Measurements from ENCODE around the gene MAGI2. TPM values are rescaled to one million over a fixed set of nuclear protein-coding genes. Genes with fewer than 3 reads are reported as not detected.

Gene MAGI2
- polyA plus RNA-seq, 3 donors from 2014 or later, result not detected

DNA sequence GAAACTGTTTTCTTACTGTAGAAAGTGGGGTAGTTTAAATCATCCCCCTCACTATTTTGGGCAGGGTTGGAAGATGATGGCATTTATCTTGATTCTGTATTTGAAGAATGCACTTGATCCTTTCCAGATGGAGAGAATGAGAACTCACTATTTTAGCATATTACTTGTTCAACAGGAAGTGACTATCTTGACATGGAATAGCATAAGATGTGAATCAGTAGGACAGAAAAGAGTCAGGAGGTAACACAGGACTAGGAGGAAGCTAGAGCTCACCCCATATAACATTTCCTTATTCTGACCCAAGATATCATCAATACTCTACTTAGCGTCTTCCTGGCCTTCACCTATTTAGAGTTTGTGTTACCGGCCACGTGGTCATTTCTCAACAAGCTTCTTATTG lies 1254.7 kb downstream of the MAGI2 start:
- Mint-ChIP-seq H3K4me1 (no peaks in the 10 kb centered on the region), H3K9me3 (peaks cover 0 to 3% (median 0%) of the 10 kb centered on the region in 6 donors), H3K27ac (no peak overlapping the region), H3K36me3 (no peaks in the 10 kb centered on the region), H3K27me3 (ENCODE audit: low read depth in 3 of 3) (peaks cover 0 to 2% (median 0%) of the 10 kb centered on the region in 3 donors), H3K4me3 (no peak overlapping the region)
- no peak for DNase-seq

DNA sequence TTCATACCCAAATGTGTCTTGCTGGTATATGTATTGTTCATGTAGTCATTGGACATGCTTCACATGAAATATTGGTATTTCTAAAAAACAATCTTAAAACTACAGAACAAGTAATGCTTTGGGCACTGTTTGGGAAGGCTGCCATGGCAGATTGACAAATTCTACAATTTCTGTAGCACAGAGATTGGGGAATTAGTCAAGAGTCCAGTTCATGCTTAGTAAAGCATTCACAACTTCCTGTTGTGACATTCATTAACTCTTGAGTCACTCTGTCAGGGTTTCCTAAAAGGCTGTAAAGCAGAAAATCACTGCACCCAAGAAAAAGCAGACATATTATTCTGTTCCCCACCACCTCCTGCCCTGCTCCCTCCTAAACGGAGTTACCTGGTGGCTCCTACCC lies 1256.0 kb downstream of the MAGI2 start:
- Mint-ChIP-seq H3K27ac (no peak overlapping the region), H3K4me1 (no peaks in the 10 kb centered on the region), H3K9me3 (peaks cover 0 to 7% (median under 1%) of the 10 kb centered on the region in 6 donors), H3K4me3 (no peak overlapping the region), H3K27me3 (ENCODE audit: low read depth in 3 of 3) (peaks cover 0 to 2% (median 1%) of the 10 kb centered on the region in 3 donors), H3K36me3 (no peaks in the 10 kb centered on the region)
- no peak for DNase-seq

DNA sequence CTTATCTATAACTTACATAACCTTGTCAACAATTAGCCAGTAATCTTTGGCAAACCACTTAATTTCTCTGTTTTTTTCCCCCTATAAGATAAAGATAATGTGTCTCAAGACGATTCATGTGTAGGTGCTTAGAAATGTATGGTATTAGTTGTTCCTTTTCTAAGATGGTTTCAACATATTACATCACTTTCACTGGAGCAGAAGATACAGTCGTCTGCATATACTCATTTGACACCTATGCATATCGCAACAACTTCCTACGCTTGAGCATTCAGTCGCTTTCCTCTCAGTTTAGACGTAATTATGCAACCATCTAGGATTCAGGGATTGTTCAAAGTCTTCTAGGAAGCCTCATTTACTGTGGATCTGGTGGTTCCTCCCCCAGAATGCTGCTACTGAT lies 1258.2 kb downstream of the MAGI2 start:
- Mint-ChIP-seq H3K27ac (no peak overlapping the region), H3K4me1 (no peaks in the 10 kb centered on the region), H3K9me3 (peaks cover 0 to 10% (median under 1%) of the 10 kb centered on the region in 6 donors)

DNA sequence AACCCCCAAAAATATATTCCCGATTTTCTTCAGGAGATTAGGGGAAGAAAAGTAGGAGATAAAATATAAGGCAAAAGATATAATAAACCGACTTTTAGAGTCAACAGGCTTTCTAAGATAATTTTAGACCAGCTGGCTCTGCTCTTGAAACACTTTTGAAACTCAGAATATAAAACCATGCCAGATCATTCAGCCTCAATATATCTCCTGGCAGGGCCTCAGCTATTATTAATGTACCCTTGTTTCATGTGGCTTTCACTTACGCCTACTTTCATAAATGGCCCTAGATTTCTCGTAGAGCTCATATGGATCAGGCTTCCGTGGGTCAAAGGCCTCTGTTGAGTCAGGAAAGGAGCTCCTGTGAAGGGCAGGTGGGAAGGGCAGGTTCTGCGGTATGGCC lies 1258.9 kb downstream of the MAGI2 start:
- Mint-ChIP-seq H3K27me3 (ENCODE audit: low read depth in 3 of 3) (peaks cover 0 to 2% (median 1%) of the 10 kb centered on the region in 3 donors), H3K4me3 (no peak overlapping the region), H3K36me3 (no peaks in the 10 kb centered on the region), H3K27ac (no peak overlapping the region), H3K9me3 (peaks cover 0 to 10% (median under 1%) of the 10 kb centered on the region in 6 donors), H3K4me1 (no peaks in the 10 kb centered on the region)
- no peak for DNase-seq

More for the DNA sequence above, 1258.2 kb downstream of the MAGI2 start:
- Mint-ChIP-seq H3K36me3 (no peaks in the 10 kb centered on the region), H3K27me3 (ENCODE audit: low read depth in 3 of 3) (peaks cover 0 to 2% (median 1%) of the 10 kb centered on the region in 3 donors), H3K4me3 (no peak overlapping the region)
- no peak for DNase-seq

DNA sequence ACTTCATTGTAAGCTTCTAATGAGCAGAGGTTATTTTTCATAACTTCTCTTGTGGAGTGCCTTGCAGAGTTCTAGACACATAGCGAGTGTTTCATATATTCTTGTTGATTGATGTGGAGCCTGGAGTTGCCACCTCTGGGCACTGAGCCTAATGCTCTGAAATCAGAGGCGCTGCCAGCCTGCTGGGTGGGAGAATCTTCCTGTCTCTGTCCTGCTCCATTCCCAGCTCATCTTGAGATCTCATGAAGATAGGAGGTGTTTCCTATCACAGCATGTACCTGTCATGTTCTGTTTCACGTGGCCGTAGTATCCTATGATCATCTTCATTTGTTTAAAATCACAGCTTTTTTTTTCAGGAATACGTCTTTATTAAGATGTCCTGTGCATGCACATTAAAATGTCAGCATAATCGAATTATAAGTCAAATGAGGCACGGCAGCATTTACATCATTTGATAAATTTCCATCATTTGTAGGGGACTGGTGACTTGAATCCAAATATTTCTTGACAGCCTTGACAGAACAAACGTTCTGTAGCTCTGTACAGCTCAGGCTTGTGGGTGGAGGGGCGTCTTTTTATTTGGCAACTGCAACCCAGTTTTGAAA lies 1261.9 kb downstream of the MAGI2 start:
- H3K9me3 Mint-ChIP-seq, result peaks cover 0 to 7% (median under 1%) of the 10 kb centered on the region in 6 donors
- no peak for DNase-seq
- H3K36me3 Mint-ChIP-seq, result no peaks in the 10 kb centered on the region
- H3K27me3 Mint-ChIP-seq (ENCODE audit: low read depth in 3 of 3), result peaks cover 0 to 2% (median 1%) of the 10 kb centered on the region in 3 donors
- no peaks in the 10 kb centered on the region for H3K4me1 Mint-ChIP-seq
- no peak overlapping the region for H3K4me3 Mint-ChIP-seq
- H3K27ac Mint-ChIP-seq, result no peak overlapping the region

DNA sequence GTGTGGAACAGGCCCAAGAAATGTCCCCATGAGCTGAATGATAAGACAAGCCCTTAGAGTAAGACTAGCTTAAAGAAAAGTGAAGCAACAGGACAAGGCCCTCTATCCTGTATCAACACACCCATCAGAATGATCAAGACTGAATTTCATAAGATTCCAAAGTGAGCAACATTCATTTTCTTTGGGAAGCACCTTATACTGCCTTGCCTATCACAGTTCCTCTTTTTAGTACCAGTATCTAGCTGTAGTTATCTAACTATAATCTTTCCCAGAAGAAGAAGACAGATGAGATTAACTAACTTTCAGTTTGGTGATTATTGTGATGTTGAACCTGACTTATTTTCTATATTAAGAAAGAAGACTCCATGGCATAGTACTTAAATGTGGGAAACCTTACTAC lies 1263.7 kb downstream of the MAGI2 start:
- Mint-ChIP-seq H3K4me3 (no peak overlapping the region), H3K4me1 (no peaks in the 10 kb centered on the region), H3K27ac (no peak overlapping the region), H3K27me3 (ENCODE audit: low read depth in 3 of 3) (peaks cover 0 to 2% (median 1%) of the 10 kb centered on the region in 3 donors), H3K9me3 (peaks cover 0 to 7% (median under 1%) of the 10 kb centered on the region in 6 donors), H3K36me3 (no peaks in the 10 kb centered on the region)
- no peak for DNase-seq

DNA sequence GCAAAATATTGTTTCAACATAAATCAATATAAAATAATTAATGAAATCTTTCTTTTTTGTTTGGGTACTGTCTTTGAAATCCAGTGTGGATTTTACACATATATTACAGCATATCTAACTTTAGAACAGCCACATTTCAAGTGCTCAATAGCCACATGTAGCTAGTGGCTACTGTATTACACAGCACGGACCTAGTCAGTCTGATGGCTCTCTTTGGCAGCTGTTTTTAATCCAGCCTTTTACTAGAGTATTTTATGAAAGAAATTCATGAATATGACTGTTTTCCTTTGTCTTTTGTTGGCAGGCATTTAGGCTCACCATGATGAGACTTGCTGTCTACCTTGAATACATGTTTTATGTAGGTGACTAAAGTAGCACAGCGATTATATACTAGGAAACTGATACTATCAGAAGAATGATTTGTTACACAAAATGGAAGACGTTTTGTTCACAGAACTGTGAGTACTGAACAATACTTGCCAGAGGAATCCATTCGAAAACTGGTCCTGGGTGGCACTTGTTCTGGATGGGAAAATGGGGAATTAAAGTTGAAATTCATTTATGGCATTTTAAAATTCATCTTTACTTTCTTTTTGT lies 1268.2 kb downstream of the MAGI2 start:
- Mint-ChIP-seq H3K4me1 (no peaks in the 10 kb centered on the region), H3K4me3 (no peak overlapping the region), H3K9me3 (peaks cover 0 to 4% (median 0%) of the 10 kb centered on the region in 6 donors), H3K27ac (no peak overlapping the region), H3K27me3 (ENCODE audit: low read depth in 3 of 3) (peaks cover 0 to 3% (median 0%) of the 10 kb centered on the region in 3 donors), H3K36me3 (no peaks in the 10 kb centered on the region)
- no peak for DNase-seq

DNA sequence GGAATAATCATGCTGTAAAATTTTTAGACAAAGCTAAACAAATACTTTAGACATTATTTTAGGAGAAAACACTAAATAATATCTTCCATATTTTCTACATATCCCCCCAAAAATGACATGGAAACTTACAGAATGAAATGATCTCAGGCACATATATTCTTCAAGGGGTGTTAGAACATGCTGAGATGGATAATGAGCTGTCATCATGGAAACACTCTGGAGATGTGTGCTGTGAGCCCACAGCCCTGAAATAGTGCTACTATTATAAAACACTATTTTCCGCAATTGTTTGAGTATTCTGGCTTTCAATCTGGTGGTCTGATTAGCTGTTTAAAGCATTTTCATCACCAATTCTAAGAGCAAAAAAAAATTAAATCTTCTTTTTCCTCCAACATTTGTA lies 1269.2 kb downstream of the MAGI2 start:
- Mint-ChIP-seq H3K9me3 (peaks cover 0 to 4% (median 0%) of the 10 kb centered on the region in 6 donors), H3K4me3 (no peak overlapping the region), H3K27me3 (ENCODE audit: low read depth in 3 of 3) (peaks cover 0 to 3% (median 0%) of the 10 kb centered on the region in 3 donors), H3K4me1 (no peaks in the 10 kb centered on the region), H3K36me3 (no peaks in the 10 kb centered on the region), H3K27ac (no peak overlapping the region)
- DNase-seq, result no peak

DNA sequence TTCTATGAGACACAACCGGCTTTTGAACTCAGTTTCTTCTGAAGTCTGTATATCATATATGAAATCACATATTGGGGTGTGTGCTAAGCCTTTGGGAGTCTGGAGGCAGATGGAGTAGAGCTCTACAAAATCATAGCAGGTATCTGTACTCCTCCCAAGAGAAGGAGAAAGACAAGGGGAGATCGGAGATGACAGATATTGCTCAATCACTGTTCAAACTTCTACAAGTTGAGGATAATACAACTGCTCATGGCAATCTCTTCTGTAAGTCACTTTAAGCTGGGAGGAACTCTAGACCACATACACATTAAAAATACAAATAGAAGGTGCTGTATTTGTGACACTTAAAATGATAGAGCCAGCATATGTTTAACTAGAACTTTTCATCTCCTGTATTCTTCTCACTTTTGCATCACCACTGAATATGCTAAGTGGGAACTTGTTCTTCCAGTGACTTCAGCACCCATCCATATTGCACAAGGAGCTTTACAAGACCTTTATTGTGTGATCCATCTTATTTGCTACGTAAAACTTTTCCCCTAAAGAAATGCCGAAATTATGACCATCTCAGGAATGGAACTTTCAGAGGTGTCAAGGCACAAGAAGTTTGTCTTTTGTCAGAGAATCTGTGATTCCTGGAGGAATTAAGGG lies 1273.5 kb downstream of the MAGI2 start:
- Mint-ChIP-seq H3K36me3 (no peaks in the 10 kb centered on the region), H3K9me3 (peaks cover 0 to 4% (median 0%) of the 10 kb centered on the region in 6 donors), H3K27ac (no peak overlapping the region), H3K4me1 (no peaks in the 10 kb centered on the region), H3K27me3 (ENCODE audit: low read depth in 3 of 3) (peaks cover 0 to 7% (median 0%) of the 10 kb centered on the region in 3 donors), H3K4me3 (no peak overlapping the region)
- no peak for DNase-seq

DNA sequence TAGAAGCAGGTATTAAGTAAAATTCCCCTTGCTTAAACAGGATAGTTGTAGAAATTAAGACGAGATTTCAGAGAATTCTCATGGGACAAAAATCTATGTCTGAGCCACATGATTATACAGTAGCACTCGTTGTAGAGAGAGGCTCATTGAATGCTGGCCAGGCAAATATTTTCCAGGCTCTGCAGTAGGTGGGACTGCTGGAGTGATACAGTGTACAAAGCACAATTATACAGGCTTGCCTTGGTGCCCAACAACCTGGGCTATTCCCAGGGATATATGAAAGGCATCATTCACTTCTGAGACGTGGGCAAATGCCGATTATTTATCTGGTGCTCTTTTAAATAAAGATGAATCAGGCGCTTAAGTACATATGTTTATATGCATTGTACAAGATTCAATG lies 1274.3 kb downstream of the MAGI2 start:
- no peaks in the 10 kb centered on the region for H3K36me3 Mint-ChIP-seq
- no peak overlapping the region for H3K4me3 Mint-ChIP-seq
- no peak overlapping the region for H3K27ac Mint-ChIP-seq
- DNase-seq, result no peak
- peaks cover 0 to 7% (median 0%) of the 10 kb centered on the region in 3 donors for H3K27me3 Mint-ChIP-seq (ENCODE audit: low read depth in 3 of 3)
- H3K9me3 Mint-ChIP-seq, result peaks cover 0 to 4% (median 0%) of the 10 kb centered on the region in 6 donors
- H3K4me1 Mint-ChIP-seq, result no peaks in the 10 kb centered on the region

DNA sequence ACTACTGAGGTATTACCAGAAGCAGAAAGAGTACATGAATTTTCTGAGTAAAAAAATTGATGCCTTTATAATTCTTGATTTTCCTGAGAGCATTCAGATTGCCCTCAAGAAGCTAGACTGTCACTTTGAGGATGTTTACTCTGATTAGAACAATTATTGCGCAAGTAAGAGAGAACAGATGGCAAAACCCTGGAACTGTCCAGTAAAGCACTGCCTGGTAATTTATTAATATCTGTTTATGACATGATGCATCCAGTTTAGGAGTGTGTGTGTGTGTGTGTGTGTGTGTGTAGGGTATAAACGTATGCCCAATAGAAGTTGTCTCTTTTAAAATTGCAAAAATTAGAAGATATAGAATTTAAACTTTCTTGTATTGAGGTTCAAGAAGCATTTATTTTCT lies 1275.1 kb downstream of the MAGI2 start:
- Mint-ChIP-seq H3K27me3 (ENCODE audit: low read depth in 3 of 3) (peaks cover 0 to 7% (median 0%) of the 10 kb centered on the region in 3 donors), H3K27ac (no peak overlapping the region), H3K4me3 (no peak overlapping the region), H3K9me3 (peaks cover 0 to 4% (median 0%) of the 10 kb centered on the region in 6 donors), H3K36me3 (no peaks in the 10 kb centered on the region), H3K4me1 (no peaks in the 10 kb centered on the region)
- DNase-seq, result no peak

DNA sequence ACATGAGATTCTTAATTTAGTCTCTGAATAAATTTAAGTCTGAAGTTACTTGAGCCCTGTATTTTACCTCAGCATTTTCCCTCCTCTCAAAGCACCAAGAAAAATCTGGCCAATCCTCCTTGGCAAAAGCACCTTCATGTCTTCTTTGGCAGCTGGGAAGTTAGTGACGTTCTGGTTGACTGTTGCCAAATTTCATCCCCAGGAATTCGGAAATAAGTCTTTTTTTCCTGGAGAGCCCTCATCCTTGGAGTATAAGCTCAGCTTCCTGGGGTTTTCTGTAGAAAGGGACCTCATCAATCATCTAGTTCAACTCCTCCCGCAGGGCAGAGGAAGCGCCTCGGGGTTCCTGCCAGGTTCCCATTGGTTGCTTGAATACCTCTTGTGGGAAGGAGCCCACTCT lies 1277.3 kb downstream of the MAGI2 start:
- peaks cover 0 to 6% (median 0%) of the 10 kb centered on the region in 6 donors for H3K9me3 Mint-ChIP-seq
- H3K27ac Mint-ChIP-seq, result no peak overlapping the region
- H3K4me1 Mint-ChIP-seq, result no peaks in the 10 kb centered on the region
- no peak for DNase-seq
- H3K27me3 Mint-ChIP-seq (ENCODE audit: low read depth in 3 of 3), result peaks cover 0 to 11% (median 4%) of the 10 kb centered on the region in 3 donors
- no peaks in the 10 kb centered on the region for H3K36me3 Mint-ChIP-seq
- no peak overlapping the region for H3K4me3 Mint-ChIP-seq

DNA sequence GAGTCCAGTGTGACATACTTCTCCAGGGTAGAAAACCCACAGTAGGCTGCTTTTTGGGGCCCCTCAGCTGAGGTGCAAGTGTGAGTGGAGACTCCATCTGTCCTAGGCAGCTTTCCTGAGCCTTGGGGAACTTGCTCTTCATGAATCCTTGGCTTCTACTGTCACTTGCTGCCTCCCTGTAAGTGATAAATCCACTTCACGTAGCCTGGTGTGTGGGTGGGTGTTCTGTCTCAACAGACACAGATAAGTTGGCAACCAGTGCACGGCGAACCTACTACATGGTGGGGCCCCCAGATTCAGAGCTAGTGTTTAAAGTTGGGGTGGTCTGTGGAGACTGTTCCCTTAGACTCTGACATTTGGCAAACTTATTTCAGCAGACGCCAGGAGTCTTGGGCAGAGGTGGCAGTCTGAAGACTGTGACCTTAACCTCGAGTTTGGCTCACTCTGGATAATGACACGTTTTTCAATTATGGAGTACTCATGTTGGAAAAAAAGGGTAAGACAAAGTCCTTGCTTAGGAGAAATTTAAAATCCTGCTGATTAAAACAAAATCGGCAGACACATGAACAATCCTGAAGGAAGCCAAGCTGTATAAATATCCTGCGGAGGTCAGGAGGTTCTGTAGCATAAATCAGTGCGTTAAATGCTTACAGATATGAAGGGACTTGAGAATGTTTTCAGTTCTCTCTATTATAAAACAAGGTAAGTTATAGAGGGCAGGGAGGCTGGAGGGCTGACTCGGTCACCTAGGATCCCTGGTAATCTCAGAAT lies 1278.0 kb downstream of the MAGI2 start:
- no peak overlapping the region for H3K4me3 Mint-ChIP-seq
- H3K36me3 Mint-ChIP-seq, result no peaks in the 10 kb centered on the region
- peaks cover 0 to 8% (median 4%) of the 10 kb centered on the region in 3 donors for H3K27me3 Mint-ChIP-seq (ENCODE audit: low read depth in 3 of 3)
- no peak for DNase-seq
- H3K27ac Mint-ChIP-seq, result no peak overlapping the region
- H3K9me3 Mint-ChIP-seq, result peaks cover 0 to 3% (median 0%) of the 10 kb centered on the region in 6 donors
- no peaks in the 10 kb centered on the region for H3K4me1 Mint-ChIP-seq

DNA sequence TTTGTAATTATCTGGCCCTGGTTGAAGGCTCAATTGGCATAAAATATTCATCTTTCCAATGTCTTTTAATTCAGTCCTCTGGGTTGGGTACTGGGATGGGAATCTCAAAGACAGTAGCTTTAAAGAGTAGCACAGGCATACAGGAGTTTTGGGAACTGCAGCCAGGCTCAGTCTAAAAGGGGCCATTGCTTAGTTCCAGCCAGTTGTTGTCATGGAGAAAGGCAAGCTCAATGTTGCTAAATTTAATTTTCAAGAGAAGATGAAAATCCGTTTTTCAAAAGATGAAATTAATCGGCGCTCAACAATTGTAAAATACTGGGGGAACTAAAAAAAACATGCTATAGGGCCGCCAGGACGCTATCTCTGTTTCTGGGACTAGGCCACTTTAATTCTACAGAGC lies 1279.8 kb downstream of the MAGI2 start:
- Mint-ChIP-seq H3K27ac (no peak overlapping the region), H3K4me3 (no peak overlapping the region), H3K36me3 (no peaks in the 10 kb centered on the region), H3K4me1 (no peaks in the 10 kb centered on the region), H3K9me3 (peaks cover 0 to 1% (median 0%) of the 10 kb centered on the region in 6 donors), H3K27me3 (ENCODE audit: low read depth in 3 of 3) (peaks cover 0 to 8% (median 4%) of the 10 kb centered on the region in 3 donors)
- DNase-seq, result no peak

Measured in immature natural killer cell (primary cell).